WERI-Rb-1 (cell line): Measurements from ENCODE around the gene MYO6.

Experiments
- DNase-seq: peaks from one replicate; pipeline ENCODE4 v3.0.0-alpha.2; 2020
- H3K27ac ChIP-seq: fragments of 250-450 bp; sonication (Bioruptor Pico); 2 replicates; pipeline ENCODE4 v1.5.1; 2020; ENCODE audit warnings: mild to moderate bottlenecking, moderate library complexity
- H3K27me3 ChIP-seq: fragments of 250-450 bp; sonication (Bioruptor Pico); 2 replicates; pipeline ENCODE4 v1.5.1; 2021; ENCODE audit warnings: mild to moderate bottlenecking, low read depth, moderate library complexity; ENCODE audit not compliant: insufficient read depth, severe bottlenecking
- H3K36me3 ChIP-seq: fragments of 250-450 bp; sonication (Bioruptor Pico); 2 replicates; pipeline ENCODE4 v1.5.1; 2020; ENCODE audit warnings: mild to moderate bottlenecking, moderate library complexity
- H3K4me3 ChIP-seq: 2 replicates; pipeline ENCODE4 v1.5.1; 2011; ENCODE audit warnings: low read depth, mild to moderate bottlenecking, control low read depth, low read length
- H3K9me3 ChIP-seq: fragments of 250-450 bp; sonication (Bioruptor Pico); 2 replicates; pipeline ENCODE4 v1.5.1; 2021; ENCODE audit warnings: mild to moderate bottlenecking, moderate library complexity; ENCODE audit not compliant: severe bottlenecking
- TF ChIP-seq, protein P1 (sequence below): IDR thresholded peaks from 2 replicates; pipeline ENCODE4 v1.5.1; 2011; ENCODE audit warnings: low read depth, mild to moderate bottlenecking, control low read depth, inconsistent platforms, low read length

The MYO6 gene

DNA sequence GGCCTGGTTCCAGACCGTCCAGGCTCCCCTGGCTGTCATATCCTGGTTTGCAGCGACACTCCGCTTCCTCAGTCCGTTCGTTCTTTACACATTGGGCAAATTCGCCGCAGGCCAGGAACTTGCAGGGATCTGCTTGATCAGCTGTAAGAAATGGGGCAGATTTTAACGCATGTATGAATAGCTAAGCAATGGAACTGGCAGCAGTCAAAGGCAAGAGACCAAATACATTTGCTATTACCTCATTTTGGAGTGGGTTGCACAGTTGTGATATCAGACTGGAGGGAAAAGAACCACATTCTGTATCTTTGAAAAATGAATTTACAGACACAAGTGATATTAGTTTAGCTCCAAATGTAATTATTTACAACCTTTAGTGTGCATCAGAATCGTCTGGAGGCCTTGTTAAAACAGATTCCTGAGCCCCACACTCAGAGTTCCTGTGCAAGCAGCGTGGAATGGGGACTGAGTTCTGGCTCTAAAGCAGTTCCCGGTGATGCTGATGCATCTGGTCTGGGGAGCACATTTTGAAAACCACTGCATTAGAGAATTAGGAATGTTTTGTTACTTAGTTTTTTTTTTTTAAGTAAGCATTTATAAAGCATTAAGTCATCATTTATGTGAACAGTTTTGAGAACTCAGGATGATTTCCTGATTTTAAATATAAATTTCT, 182.1 kb downstream of the MYO6 start:
- TF ChIP-seq, protein P1, sequence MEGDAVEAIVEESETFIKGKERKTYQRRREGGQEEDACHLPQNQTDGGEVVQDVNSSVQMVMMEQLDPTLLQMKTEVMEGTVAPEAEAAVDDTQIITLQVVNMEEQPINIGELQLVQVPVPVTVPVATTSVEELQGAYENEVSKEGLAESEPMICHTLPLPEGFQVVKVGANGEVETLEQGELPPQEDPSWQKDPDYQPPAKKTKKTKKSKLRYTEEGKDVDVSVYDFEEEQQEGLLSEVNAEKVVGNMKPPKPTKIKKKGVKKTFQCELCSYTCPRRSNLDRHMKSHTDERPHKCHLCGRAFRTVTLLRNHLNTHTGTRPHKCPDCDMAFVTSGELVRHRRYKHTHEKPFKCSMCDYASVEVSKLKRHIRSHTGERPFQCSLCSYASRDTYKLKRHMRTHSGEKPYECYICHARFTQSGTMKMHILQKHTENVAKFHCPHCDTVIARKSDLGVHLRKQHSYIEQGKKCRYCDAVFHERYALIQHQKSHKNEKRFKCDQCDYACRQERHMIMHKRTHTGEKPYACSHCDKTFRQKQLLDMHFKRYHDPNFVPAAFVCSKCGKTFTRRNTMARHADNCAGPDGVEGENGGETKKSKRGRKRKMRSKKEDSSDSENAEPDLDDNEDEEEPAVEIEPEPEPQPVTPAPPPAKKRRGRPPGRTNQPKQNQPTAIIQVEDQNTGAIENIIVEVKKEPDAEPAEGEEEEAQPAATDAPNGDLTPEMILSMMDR: no peak
- no peaks in the 10 kb centered on the region for H3K9me3 ChIP-seq
- no peaks in the 10 kb centered on the region for H3K27me3 ChIP-seq
- H3K27ac ChIP-seq: no peak overlapping the region
- H3K36me3 ChIP-seq: no peaks in the 10 kb centered on the region
- no peak for DNase-seq
- no peak overlapping the region for H3K4me3 ChIP-seq

GRCh38 chr6:75932067-75932466, 183.0 kb downstream of the MYO6 start:
- Histone ChIP-seq H3K27me3 (no peaks in the 10 kb centered on the region), H3K36me3 (no peaks in the 10 kb centered on the region), H3K27ac (no peak overlapping the region), H3K4me3 (no peak overlapping the region), H3K9me3 (no peaks in the 10 kb centered on the region)
- TF ChIP-seq, protein P1: peak; percentile 71
- peak; percentile 69 for DNase-seq

DNA sequence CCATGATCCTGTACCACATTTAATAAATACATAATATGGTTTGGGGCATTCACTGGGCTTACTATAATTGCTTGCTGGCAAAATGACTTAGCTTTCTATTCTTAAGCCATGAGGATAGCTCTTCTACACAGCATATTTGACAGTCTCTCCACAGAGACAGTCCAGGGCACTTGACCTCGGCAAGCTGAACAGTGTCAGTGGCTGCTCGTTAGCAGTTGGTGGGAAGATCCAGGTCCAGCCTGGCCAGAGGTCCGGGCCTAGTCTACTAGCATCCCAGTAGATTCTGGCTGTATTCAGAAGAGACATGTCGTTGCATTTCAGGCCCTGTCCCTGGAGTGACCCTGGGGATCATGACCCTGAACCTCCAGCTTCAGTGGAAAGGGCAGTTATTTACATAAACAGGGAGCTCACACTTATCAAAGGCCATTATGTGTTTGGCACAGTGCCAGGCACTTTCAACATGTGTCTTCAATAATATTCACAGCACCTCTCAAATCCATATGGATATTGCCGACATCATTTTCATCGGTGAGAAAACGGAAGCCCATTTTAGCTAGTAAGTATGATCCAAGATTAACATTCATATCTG, 184.4 kb downstream of the MYO6 start:
- no peaks in the 10 kb centered on the region for H3K9me3 ChIP-seq
- no peak overlapping the region for H3K4me3 ChIP-seq
- no peaks in the 10 kb centered on the region for H3K36me3 ChIP-seq
- H3K27ac ChIP-seq: no peak overlapping the region
- TF ChIP-seq, protein P1: no peak
- no peaks in the 10 kb centered on the region for H3K27me3 ChIP-seq
- DNase-seq: no peak

GRCh38 chr6:75934643-75935472, 185.8 kb downstream of the MYO6 start:
- no peak overlapping the region for H3K27ac ChIP-seq
- no peaks in the 10 kb centered on the region for H3K9me3 ChIP-seq
- DNase-seq: peak; percentile 43
- TF ChIP-seq, protein P1: peak; percentile 68
- no peaks in the 10 kb centered on the region for H3K36me3 ChIP-seq
- H3K27me3 ChIP-seq: no peaks in the 10 kb centered on the region
- peak overlapping the region; percentile 8 for H3K4me3 ChIP-seq

DNA sequence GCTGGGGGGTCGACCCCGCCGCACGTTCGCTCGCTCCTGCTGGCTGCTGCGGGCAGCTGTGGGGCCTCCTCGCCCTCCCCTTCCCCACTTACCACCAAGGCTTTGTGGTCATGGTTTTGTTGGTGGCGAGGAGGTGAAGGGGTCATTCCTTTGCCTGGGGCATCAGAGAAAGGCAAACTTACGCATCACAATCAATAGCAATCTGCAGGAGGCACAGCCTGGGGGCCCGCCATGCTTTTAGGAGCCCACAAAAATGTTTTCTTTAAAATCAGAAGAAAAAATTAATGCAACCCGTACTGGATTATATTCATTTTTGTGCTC, 186.4 kb downstream of the MYO6 start:
- DNase-seq: no peak
- no peaks in the 10 kb centered on the region for H3K36me3 ChIP-seq
- no peaks in the 10 kb centered on the region for H3K9me3 ChIP-seq
- no peak overlapping the region for H3K27ac ChIP-seq
- no peak overlapping the region; the same call in 1 of the 2 replicates for H3K4me3 ChIP-seq
- no peaks in the 10 kb centered on the region for H3K27me3 ChIP-seq
- TF ChIP-seq, protein P1: no peak
